AG10803 (cell line): ENCODE measurements around the gene MCU.
"Not testable (repeated sequence)": the region's sequence is repeated elsewhere in the genome, so short reads cannot be mapped to it uniquely, and the experiment has no call there.

ENCODE experiments used
- DNase-seq: peaks from one replicate; pipeline ENCODE4 v3.0.0; 2010; ENCODE audit warnings: low read depth
- H3K4me3 ChIP-seq: 2 replicates; pipeline ENCODE4 v1.5.1; 2011; ENCODE audit warnings: mild to moderate bottlenecking, low read length, control low read depth
- CTCF ChIP-seq: conservative IDR thresholded peaks from 2 replicates; pipeline ENCODE4 v1.5.1; 2011; ENCODE audit warnings: mild to moderate bottlenecking, low read length, control low read depth, inconsistent platforms

Gene MCU

DNA sequence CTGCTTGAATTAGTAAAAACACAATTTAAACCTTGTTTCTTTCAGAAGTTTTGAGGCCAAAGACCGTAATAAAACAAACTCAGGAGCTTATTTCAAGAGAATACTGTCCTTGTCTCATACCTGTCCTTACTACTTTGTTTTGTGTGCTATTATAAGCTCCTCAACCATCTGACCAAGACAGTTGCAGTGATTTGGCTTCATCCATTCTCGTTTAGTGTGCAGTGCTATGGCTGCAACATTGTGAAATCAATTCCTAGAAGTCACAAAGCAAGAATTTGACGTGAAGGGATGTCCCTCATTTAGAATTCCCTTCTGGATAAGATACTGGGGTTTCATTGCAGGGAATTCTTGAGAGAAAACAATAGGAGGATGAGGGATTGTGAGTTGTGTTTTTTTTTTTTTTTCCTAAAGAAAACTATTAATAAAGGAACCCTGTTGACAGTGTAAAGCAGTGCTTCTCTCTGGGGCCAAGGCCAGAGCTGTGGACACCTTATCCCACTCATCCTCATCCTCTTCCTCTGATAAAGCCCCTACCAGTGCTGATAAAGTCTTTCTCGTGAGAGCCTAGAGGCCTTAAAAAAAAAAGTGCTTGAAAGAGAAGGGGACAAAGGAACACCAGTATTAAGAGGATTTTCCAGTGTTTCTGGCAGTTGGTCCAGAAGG, 201.3 kb downstream of the MCU start, which contains the start of gene OIT3:
Gene OIT3 (plus strand): TSS at position 604 of the 663 bp plus-strand sequence. CDS start 60 bp downstream, outside the sequence.
- DNase-seq: no peak

GRCh38 chr10:72895236-72895850, 203.4 kb downstream of the MCU start:
- no peak for DNase-seq
- no peak for TF ChIP-seq CTCF
- no peak overlapping the region for H3K4me3 ChIP-seq

More for the DNA sequence above, 201.3 kb downstream of the MCU start, which contains the start of gene OIT3:
- no peak within 1 kb of the TSS for H3K4me3 ChIP-seq
- TF ChIP-seq CTCF: no peak

GRCh38 chr10:72898616-72899015, 206.7 kb downstream of the MCU start:
- DNase-seq: no peak
- no peak for TF ChIP-seq CTCF
- no peak overlapping the region for H3K4me3 ChIP-seq

DNA sequence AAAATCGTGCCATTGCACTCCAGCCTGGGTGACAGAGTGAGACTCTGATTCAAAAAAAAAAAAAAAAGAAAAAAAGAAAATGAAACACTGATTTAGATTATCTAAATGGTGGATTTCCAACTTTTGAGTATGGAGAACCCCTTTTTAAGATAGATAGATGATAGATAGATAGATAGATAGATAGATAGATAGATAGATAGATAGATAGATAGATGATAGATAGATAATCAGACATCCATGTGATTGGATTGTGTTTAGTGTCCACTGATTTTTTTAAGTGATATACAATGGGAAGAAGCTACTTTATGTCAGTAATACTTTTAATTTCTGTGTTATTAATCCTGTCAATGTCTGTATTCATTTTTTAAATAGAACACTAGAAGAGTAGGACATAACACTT, 207.6 kb downstream of the MCU start:
- TF ChIP-seq CTCF: no peak
- H3K4me3 ChIP-seq: no peak overlapping the region
- no peak for DNase-seq

- H3K4me3 ChIP-seq, DNase-seq: not testable (repeated sequence)
These were observed 212.1 kb downstream of the MCU start for GRCh38 chr10:72903941-72904446.

DNA sequence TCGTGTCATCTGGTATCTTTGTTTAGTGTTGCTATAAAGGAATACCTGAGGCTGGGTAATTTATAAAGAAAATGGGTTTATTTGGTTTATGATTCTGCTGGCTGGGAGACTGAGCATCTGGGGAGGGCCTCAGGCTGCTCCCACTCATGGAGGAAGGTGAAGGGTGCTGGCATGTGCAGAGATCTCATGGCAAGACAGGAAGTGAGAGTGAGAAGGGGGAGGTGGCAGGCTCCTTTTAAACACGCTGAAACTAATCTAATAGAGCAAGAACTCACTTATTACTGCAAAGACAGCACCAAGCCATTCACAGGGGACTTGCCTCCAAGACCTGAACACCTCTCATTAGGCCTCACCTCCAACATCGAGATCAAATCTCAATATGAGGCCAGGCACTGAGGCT, 212.9 kb downstream of the MCU start:
- TF ChIP-seq CTCF: no peak
- DNase-seq: no peak
- H3K4me3 ChIP-seq: no peak overlapping the region

DNA sequence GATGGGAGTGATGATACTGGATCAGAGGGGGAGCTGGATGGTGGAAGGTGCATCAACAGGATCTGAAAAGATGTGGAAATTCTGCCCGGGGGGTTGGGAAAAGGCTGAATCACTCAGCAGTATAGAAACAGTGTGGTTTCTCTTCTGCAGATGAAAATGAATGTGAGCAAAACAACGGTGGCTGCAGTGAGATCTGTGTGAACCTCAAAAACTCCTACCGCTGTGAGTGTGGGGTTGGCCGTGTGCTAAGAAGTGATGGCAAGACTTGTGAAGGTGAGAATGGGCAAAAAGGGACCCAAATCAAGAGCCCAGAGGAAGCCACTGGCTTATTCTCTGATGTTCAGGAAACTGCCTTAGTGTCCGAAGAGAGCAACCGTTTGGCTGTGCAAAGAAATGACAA, 214.5 kb downstream of the MCU start:
- H3K4me3 ChIP-seq: no peak overlapping the region
- TF ChIP-seq CTCF: no peak
- no peak for DNase-seq
